ENCODE results near the gene MYL5.

- no peak for TF ChIP-seq YY1 (tag by site-specific recombination; IDR thresholded peaks at IDR 0.05)
- TF ChIP-seq SETDB1 (IDR thresholded peaks at IDR 0.05; ENCODE audit: insufficient read length, low read length), result no peak
- no peak for TF ChIP-seq ZNF555 (tag by site-specific recombination; conservative IDR thresholded peaks at IDR 0.05)
- no peak for TF ChIP-seq PRDM4 (tag by site-specific recombination; IDR thresholded peaks at IDR 0.05)
- TF ChIP-seq SP2 (tag by site-specific recombination; IDR thresholded peaks at IDR 0.05), result no peak
- no peak for TF ChIP-seq ZNF223 (tag by site-specific recombination; IDR thresholded peaks at IDR 0.05)
- no peak for TF ChIP-seq HOXA7 (CRISPR knock-in tag; IDR thresholded peaks at IDR 0.05; ENCODE audit: borderline replicate concordance)
- no peak for TF ChIP-seq GLI4 (tag by site-specific recombination; IDR thresholded peaks at IDR 0.05)
- TF ChIP-seq CTCF (tag by site-specific recombination; IDR thresholded peaks at IDR 0.05), result no peak
- TF ChIP-seq MYNN (tag by site-specific recombination; IDR thresholded peaks at IDR 0.05; ENCODE audit: borderline replicate concordance), result no peak
Observed at GRCh38 chr4:729336-730315, 55.3 kb downstream of the MYL5 start.

Measured in HEK293 (cell line).